OCI-LY7 (cell line): ENCODE measurements around the gene PGPEP1. TPM values are rescaled to one million over a fixed set of nuclear protein-coding genes. Genes with fewer than 3 reads are reported as not detected.

ENCODE experiments used
- BruUV-seq: library from RNA; stranded (reverse); fragments of 400-500 nt; replicated peaks from 2 replicates; lab custom pipeline; 2021; lab: Mats Ljungman, UMichigan
- CTCF ChIA-PET: fragments of 300-600 bp; sonication (Branson Sonifier 250); formaldehyde crosslinking; loops from one replicate; lab custom pipeline; 2022; ENCODE audit warnings: antibody characterized with exemption; ENCODE audit not compliant: unreplicated experiment; lab: Charles Lee
- POLR2A ChIA-PET: fragments of 300-600 bp; sonication (Branson Sonifier 250); formaldehyde crosslinking; loops from one replicate; lab custom pipeline; 2022; ENCODE audit warnings: antibody characterized with exemption; lab: Charles Lee
- DNase-seq: peaks from one replicate; pipeline ENCODE4 v3.0.0-alpha.2; 2015; ENCODE audit warnings: low spot score
- H2AFZ ChIP-seq: fragments of 200-600 bp; sonication (generic), shearing (Covaris generic); 2 replicates; pipeline ENCODE4 v1.6.1; 2014; ENCODE audit warnings: mild to moderate bottlenecking, antibody characterized with exemption, low read length, moderate library complexity
- H3K27ac ChIP-seq: fragments of 200-600 bp; sonication (generic); 2 replicates; pipeline ENCODE4 v1.5.1; 2014; ENCODE audit warnings: mixed run types, low read depth, mild to moderate bottlenecking, moderate library complexity, low read length, inconsistent platforms; ENCODE audit not compliant: poor library complexity, severe bottlenecking
- H3K36me3 ChIP-seq: fragments of 200-600 bp; sonication (generic); 2 replicates; pipeline ENCODE4 v1.6.1; 2014; ENCODE audit warnings: mild to moderate bottlenecking, antibody characterized with exemption, low read length, moderate library complexity, mixed read lengths; ENCODE audit not compliant: insufficient read depth
- H3K4me1 ChIP-seq: fragments of 200-600 bp; sonication (generic); 2 replicates; pipeline ENCODE4 v1.5.1; 2014; ENCODE audit warnings: mild to moderate bottlenecking, low read length; ENCODE audit not compliant: insufficient read depth, poor library complexity, severe bottlenecking
- H3K4me2 ChIP-seq: fragments of 200-600 bp; sonication (generic); 2 replicates; pipeline ENCODE4 v1.6.1; 2014; ENCODE audit warnings: mild to moderate bottlenecking, low read length
- H3K4me3 ChIP-seq: fragments of 200-600 bp; sonication (generic); 2 replicates; pipeline ENCODE4 v1.5.1; 2014; ENCODE audit warnings: mild to moderate bottlenecking, low read depth, low read length; ENCODE audit not compliant: poor library complexity, severe bottlenecking
- H3K79me2 ChIP-seq: fragments of 200-600 bp; sonication (generic); 2 replicates; pipeline ENCODE4 v1.6.1; 2016; ENCODE audit warnings: low read depth, mild to moderate bottlenecking, low read length, moderate library complexity, mixed read lengths; ENCODE audit not compliant: insufficient read depth
- H3K9me2 ChIP-seq: fragments of 200-600 bp; sonication (generic); 2 replicates; pipeline ENCODE4 v1.6.1; 2016; ENCODE audit warnings: mild to moderate bottlenecking, low read length, mixed read lengths; ENCODE audit not compliant: insufficient read depth
- H3K9me3 ChIP-seq: fragments of 200-600 bp; sonication (generic); 2 replicates; pipeline ENCODE4 v1.6.1; 2014; ENCODE audit warnings: mild to moderate bottlenecking, mixed run types, low read length, mixed read lengths
- H4K20me1 ChIP-seq: fragments of 200-600 bp; sonication (generic); 2 replicates; pipeline ENCODE4 v1.6.1; 2014; ENCODE audit warnings: mild to moderate bottlenecking, antibody characterized with exemption, low read length, moderate library complexity, mixed read lengths; ENCODE audit not compliant: insufficient read depth
- CTCF ChIP-seq: fragments of 200-600 bp; sonication (generic); conservative IDR thresholded peaks from 2 replicates; pipeline ENCODE4 v1.5.1; 2014; ENCODE audit warnings: mild to moderate bottlenecking, antibody characterized with exemption, low read length, moderate library complexity, mixed read lengths
- EZH2phosphoT487 ChIP-seq: fragments of 200-600 bp; sonication (generic); IDR thresholded peaks from 2 replicates; pipeline ENCODE4 v1.6.1; 2018; ENCODE audit warnings: low read depth, borderline replicate concordance, mild to moderate bottlenecking, mixed run types, antibody characterized with exemption, low read length, moderate library complexity, mixed read lengths
- intact Hi-C: fragments of 100-400 bp; cut with micrococcal nuclease; formaldehyde crosslinking; loops from one replicate; pipeline ENCODE4 v1.10.0; 2022; ENCODE audit not compliant: unreplicated experiment
- total RNA-seq, 2 experiments: library from RNA; depleted of rRNA in 1 of 2; stranded (reverse); fragments of >200 nt in 1 of 2; shearing (Covaris generic) in 1 of 2; gene quantifications; 2 replicates each; pipeline ENCODE4 v1.2.3, GENCODE V29; 2014 to 2022

PGPEP1 gene
- total RNA-seq, 2 experiments from 2014 or later: 15.2 to 44.1 TPM

- Histone ChIP-seq H3K9me3 (no peaks in the 10 kb centered on the region), H3K4me1 (peaks cover 18% of the 10 kb centered on the region), H3K27ac (no peak overlapping the region), H4K20me1 (no peaks in the 10 kb centered on the region), H3K4me3 (no peak overlapping the region), H3K4me2 (no peak overlapping the region), H3K9me2 (no peaks in the 10 kb centered on the region), H2AFZ (no peak overlapping the region), H3K36me3 (peaks cover 86% of the 10 kb centered on the region), H3K79me2 (no peaks in the 10 kb centered on the region)
- no TSS peak for BruUV-seq
- intact Hi-C loops: no loop called here
- DNase-seq: no peak
- CTCF ChIA-PET: no interaction called here
- POLR2A ChIA-PET: no interaction called here
- TF ChIP-seq CTCF (no peak), EZH2phosphoT487 (no peak)
Measured at GRCh38 chr19:18312092-18312534, 28.3 kb upstream of the PGPEP1 start.

GRCh38 chr19:18313398-18313797 lies 27.0 kb upstream of the PGPEP1 start:
- Histone ChIP-seq H3K27ac (no peak overlapping the region), H2AFZ (no peak overlapping the region), H3K9me3 (no peaks in the 10 kb centered on the region), H3K9me2 (no peaks in the 10 kb centered on the region), H4K20me1 (no peaks in the 10 kb centered on the region), H3K4me2 (no peak overlapping the region), H3K36me3 (peaks cover 82% of the 10 kb centered on the region), H3K4me1 (peaks cover 13% of the 10 kb centered on the region), H3K79me2 (peaks cover 9% of the 10 kb centered on the region; the same call in 1 of the 2 replicates), H3K4me3 (no peak overlapping the region)
- intact Hi-C loops: no loop called here
- ChIA-PET CTCF (no interaction called here), POLR2A (no interaction called here)
- no TSS peak for BruUV-seq
- TF ChIP-seq EZH2phosphoT487: no peak
- TF ChIP-seq CTCF: no peak
- DNase-seq: no peak

GRCh38 chr19:18317961-18318800 lies 22.2 kb upstream of the PGPEP1 start:
- no peak for DNase-seq
- Histone ChIP-seq H3K79me2 (peaks cover 47% of the 10 kb centered on the region), H3K9me3 (no peaks in the 10 kb centered on the region), H3K9me2 (no peaks in the 10 kb centered on the region), H3K4me2 (no peak overlapping the region), H3K4me1 (peaks cover 29% of the 10 kb centered on the region), H2AFZ (no peak overlapping the region), H3K27ac (no peak overlapping the region), H3K4me3 (no peak overlapping the region), H3K36me3 (peaks cover 65% of the 10 kb centered on the region), H4K20me1 (no peaks in the 10 kb centered on the region; the same call in 1 of the 2 replicates)
- POLR2A ChIA-PET: interaction anchor here (0.6 to 1.8 kb wide), 2 partner anchors 37 to 61 kb away, joined by 3 to 6 read pairs; partner anchors contain the start of gene JUND
- CTCF ChIA-PET: no interaction called here
- intact Hi-C loops: no loop called here
- TF ChIP-seq CTCF (no peak), EZH2phosphoT487 (no peak)
- BruUV-seq: no TSS peak
